ENCODE measurements around the gene HSPB6. TPM values are rescaled to one million over a fixed set of nuclear protein-coding genes. Genes with fewer than 3 reads are reported as not detected.

Gene HSPB6
- total RNA-seq, 1 donor from 2014 or later, result 0.49 TPM

DNA sequence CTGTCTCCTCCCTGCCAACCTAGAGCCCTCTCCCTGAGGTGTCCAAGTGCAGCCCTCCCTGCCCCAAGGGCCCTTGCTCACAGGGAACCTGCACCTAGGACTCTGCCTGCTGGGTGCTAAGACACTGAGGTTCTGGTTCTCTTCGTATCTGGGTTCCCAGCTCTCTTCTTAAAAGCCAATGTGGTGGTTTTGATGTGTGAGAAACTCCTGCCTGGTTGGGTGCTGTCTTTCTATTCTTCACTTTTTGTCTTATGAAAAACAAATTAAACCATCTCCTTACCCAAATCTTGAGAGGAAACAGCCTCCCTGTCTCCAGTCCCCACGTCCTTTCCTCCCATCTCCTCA, 43.4 kb downstream of the HSPB6 start:
- no peak overlapping the region for H3K27ac Mint-ChIP-seq (ENCODE audit: unreplicated experiment)
- H3K36me3 Mint-ChIP-seq (ENCODE audit: unreplicated experiment), result no peaks in the 10 kb centered on the region
- H3K27me3 Mint-ChIP-seq (ENCODE audit: unreplicated experiment), result peaks cover 10% of the 10 kb centered on the region
- DNase-seq, result no peak
- H3K9me3 Mint-ChIP-seq (ENCODE audit: unreplicated experiment), result peaks cover 6% of the 10 kb centered on the region
- no peak overlapping the region for H3K4me3 Mint-ChIP-seq (ENCODE audit: unreplicated experiment)
- TF ChIP-seq, protein P1, sequence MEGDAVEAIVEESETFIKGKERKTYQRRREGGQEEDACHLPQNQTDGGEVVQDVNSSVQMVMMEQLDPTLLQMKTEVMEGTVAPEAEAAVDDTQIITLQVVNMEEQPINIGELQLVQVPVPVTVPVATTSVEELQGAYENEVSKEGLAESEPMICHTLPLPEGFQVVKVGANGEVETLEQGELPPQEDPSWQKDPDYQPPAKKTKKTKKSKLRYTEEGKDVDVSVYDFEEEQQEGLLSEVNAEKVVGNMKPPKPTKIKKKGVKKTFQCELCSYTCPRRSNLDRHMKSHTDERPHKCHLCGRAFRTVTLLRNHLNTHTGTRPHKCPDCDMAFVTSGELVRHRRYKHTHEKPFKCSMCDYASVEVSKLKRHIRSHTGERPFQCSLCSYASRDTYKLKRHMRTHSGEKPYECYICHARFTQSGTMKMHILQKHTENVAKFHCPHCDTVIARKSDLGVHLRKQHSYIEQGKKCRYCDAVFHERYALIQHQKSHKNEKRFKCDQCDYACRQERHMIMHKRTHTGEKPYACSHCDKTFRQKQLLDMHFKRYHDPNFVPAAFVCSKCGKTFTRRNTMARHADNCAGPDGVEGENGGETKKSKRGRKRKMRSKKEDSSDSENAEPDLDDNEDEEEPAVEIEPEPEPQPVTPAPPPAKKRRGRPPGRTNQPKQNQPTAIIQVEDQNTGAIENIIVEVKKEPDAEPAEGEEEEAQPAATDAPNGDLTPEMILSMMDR (IDR thresholded peaks at IDR 0.05; ENCODE audit: partially characterized antibody, unreplicated experiment), result no peak
- peaks cover 11% of the 10 kb centered on the region for H3K4me1 Mint-ChIP-seq (ENCODE audit: low read depth, unreplicated experiment)

DNA sequence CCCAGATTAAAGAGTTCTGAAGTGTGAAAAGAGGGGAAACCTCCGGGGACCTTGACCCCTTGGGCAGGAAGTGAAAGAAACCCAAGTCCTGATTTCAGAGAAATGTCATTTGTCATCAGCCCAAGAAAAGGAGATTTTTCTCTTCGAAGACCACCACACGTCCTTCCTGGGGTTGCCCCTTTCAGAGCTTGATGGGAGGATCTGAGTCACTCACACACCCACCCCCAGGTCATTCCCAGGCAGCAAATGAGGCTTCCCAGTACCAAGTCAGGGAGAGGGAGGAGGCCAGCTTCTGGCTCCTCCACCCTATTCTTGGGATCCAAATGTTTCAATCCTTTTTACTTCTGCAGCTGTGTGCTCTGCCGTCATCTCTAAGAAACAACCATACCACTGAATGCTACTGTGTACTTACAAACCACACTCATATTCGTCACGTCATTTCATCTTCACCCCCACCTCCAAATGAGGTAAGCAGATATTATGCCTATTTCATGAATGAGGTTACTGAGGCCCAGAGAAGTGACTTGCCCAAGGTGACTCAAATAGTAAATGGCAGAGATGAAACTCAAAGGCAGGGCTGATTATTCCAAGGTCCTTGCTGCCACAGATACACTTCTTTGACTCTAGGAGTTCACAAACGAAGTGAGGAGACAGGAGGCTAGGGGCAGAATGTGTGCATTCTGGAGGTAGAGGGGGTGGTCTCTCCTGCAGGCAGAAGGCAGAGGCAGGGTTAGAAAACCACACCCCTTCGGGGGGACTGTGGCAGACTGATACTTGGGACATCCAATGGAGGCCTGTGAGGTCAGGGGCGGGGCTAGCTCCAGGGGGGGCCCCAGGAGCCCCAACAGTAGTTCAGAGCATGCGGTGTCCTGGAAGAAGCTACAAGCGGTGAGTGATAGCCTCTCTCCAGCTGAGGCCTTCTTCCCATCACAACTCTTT, 44.0 kb downstream of the HSPB6 start:
- no peak overlapping the region for H3K27ac Mint-ChIP-seq (ENCODE audit: unreplicated experiment)
- DNase-seq, result no peak
- no peak overlapping the region for H3K4me3 Mint-ChIP-seq (ENCODE audit: unreplicated experiment)
- H3K36me3 Mint-ChIP-seq (ENCODE audit: unreplicated experiment), result no peaks in the 10 kb centered on the region
- H3K4me1 Mint-ChIP-seq (ENCODE audit: low read depth, unreplicated experiment), result peaks cover 11% of the 10 kb centered on the region
- H3K9me3 Mint-ChIP-seq (ENCODE audit: unreplicated experiment), result peaks cover 6% of the 10 kb centered on the region
- TF ChIP-seq, protein P1 (IDR thresholded peaks at IDR 0.05; ENCODE audit: partially characterized antibody, unreplicated experiment), result no peak
- peaks cover 10% of the 10 kb centered on the region for H3K27me3 Mint-ChIP-seq (ENCODE audit: unreplicated experiment)

DNA sequence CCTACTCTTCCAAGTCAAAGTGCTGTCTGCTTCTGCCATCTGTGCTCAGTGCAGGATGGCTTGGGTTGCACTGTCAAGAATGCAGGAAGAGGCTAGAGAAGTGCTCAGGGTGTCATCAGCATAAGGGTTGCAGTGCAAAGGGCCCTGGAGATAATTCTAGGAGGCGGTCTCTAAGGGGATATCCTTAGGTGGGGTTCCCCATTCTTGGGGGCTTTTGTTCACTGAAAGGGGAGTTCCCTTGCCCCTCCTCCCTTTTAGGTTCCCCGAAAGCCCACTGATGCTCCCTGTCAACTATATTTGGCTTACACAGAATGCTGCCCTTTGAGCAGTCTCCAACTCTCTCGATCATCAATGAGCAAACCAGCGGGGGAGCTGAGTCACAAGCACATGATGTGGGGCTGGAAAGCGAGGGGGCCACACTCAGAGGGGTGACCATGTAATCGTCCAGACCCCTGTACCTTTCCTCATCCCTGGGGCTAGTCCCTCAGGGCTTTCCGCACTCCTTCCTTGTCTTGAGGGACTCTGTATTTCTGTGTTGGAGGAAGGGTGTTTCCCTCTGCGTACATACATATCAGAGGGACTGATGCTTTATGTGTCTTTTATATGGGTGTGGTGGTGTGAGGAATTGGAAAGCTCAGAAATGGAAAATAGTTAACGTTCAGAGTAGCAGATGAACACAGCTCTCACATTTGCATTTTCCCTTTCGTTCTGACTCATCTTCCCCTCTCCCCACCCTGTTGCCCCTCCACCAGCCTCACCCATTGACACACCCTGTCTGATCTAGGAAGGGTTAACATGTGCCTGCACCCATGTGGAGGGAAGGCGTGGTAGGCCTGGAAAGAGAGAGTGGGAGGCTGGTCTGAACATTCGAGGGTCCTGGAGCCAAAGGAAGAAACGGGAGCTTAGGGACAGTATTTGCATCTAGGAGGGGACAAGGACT, 45.8 kb downstream of the HSPB6 start:
- Mint-ChIP-seq H3K4me1 (ENCODE audit: low read depth, unreplicated experiment) (peaks cover 9% of the 10 kb centered on the region), H3K9me3 (ENCODE audit: unreplicated experiment) (peaks cover 1% of the 10 kb centered on the region), H3K27ac (ENCODE audit: unreplicated experiment) (no peak overlapping the region), H3K36me3 (ENCODE audit: unreplicated experiment) (no peaks in the 10 kb centered on the region), H3K27me3 (ENCODE audit: unreplicated experiment) (peaks cover 9% of the 10 kb centered on the region), H3K4me3 (ENCODE audit: unreplicated experiment) (no peak overlapping the region)
- TF ChIP-seq, protein P1 (IDR thresholded peaks at IDR 0.05; ENCODE audit: partially characterized antibody, unreplicated experiment), result no peak
- DNase-seq, result no peak

DNA sequence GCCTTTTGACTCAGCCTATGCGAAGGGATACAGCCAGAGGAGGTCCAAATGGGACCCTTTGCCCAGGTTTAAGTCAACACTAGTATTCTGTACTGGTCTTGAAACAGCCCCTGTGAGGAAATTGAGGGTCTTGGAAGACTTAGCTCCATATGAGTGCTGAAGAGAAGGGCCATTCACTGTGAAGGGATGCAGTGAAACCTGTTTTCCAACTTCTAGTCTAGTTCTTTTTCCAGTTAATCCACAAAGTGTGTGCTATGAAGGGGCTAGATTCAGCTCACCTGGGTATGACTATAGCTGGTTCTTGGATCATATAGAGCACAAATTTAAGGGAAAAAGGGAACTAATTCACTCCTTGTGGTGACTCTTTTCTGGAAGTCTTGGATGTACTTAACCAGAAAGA, 48.4 kb downstream of the HSPB6 start:
- Mint-ChIP-seq H3K9me3 (ENCODE audit: unreplicated experiment) (peaks cover 1% of the 10 kb centered on the region), H3K27me3 (ENCODE audit: unreplicated experiment) (peaks cover 7% of the 10 kb centered on the region), H3K36me3 (ENCODE audit: unreplicated experiment) (no peaks in the 10 kb centered on the region), H3K27ac (ENCODE audit: unreplicated experiment) (no peak overlapping the region), H3K4me1 (ENCODE audit: low read depth, unreplicated experiment) (no peaks in the 10 kb centered on the region), H3K4me3 (ENCODE audit: unreplicated experiment) (no peak overlapping the region)
- TF ChIP-seq, protein P1 (IDR thresholded peaks at IDR 0.05; ENCODE audit: partially characterized antibody, unreplicated experiment), result no peak
- no peak for DNase-seq

Other genes starting within 250 kb of the HSPB6 start
- 0.88 TPM for gene DMKN, start 243.4 kb downstream of the HSPB6 start, total RNA-seq (ENCODE audit: unreplicated experiment)
- 0.29 TPM for gene SBSN, start 228.7 kb downstream of the HSPB6 start, total RNA-seq (ENCODE audit: unreplicated experiment)
- gene GAPDHS, start 223.6 kb downstream of the HSPB6 start, total RNA-seq (ENCODE audit: unreplicated experiment), result not detected
- 67.2 TPM for gene TMEM147, start 211.4 kb downstream of the HSPB6 start, total RNA-seq (ENCODE audit: unreplicated experiment)
- 0.32 TPM for gene ATP4A, start 193.4 kb downstream of the HSPB6 start, total RNA-seq (ENCODE audit: unreplicated experiment)
- not detected for gene PMIS2, start 170.9 kb downstream of the HSPB6 start, total RNA-seq (ENCODE audit: unreplicated experiment)
- gene HAUS5, start 144.3 kb downstream of the HSPB6 start, total RNA-seq (ENCODE audit: unreplicated experiment), result 15.9 TPM
- gene RBM42, start 128.0 kb downstream of the HSPB6 start, total RNA-seq (ENCODE audit: unreplicated experiment), result 78.7 TPM
- 1.3 TPM for gene ETV2, start 115.3 kb downstream of the HSPB6 start, total RNA-seq (ENCODE audit: unreplicated experiment)
- 448 TPM for gene COX6B1, start 108.7 kb downstream of the HSPB6 start, total RNA-seq (ENCODE audit: unreplicated experiment)
- gene UPK1A, start 90.5 kb downstream of the HSPB6 start, total RNA-seq (ENCODE audit: unreplicated experiment), result not detected
- gene ZBTB32, start 52.5 kb downstream of the HSPB6 start, total RNA-seq (ENCODE audit: unreplicated experiment), result not detected
- 60.8 TPM for gene KMT2B, start 39.0 kb downstream of the HSPB6 start, total RNA-seq (ENCODE audit: unreplicated experiment)
- 4.7 TPM for gene IGFLR1, start 14.6 kb downstream of the HSPB6 start, total RNA-seq (ENCODE audit: unreplicated experiment)
- gene U2AF1L4, start 11.6 kb downstream of the HSPB6 start, total RNA-seq (ENCODE audit: unreplicated experiment), result 24.3 TPM
- gene PSENEN, start 11.4 kb downstream of the HSPB6 start, total RNA-seq (ENCODE audit: unreplicated experiment), result 109 TPM
- gene LIN37, start 8.5 kb downstream of the HSPB6 start, total RNA-seq (ENCODE audit: unreplicated experiment), result 29.8 TPM
- 41.7 TPM for gene PROSER3, start 1.1 kb upstream of the HSPB6 start, total RNA-seq (ENCODE audit: unreplicated experiment)
- 180 TPM for gene ARHGAP33, start 18.5 kb upstream of the HSPB6 start, total RNA-seq (ENCODE audit: unreplicated experiment)
- 0.64 TPM for gene PRODH2, start 55.8 kb upstream of the HSPB6 start, total RNA-seq (ENCODE audit: unreplicated experiment)
- gene NPHS1, start 95.5 kb upstream of the HSPB6 start, total RNA-seq (ENCODE audit: unreplicated experiment), result 4.7 TPM
- 47.1 TPM for gene KIRREL2, start 99.9 kb upstream of the HSPB6 start, total RNA-seq (ENCODE audit: unreplicated experiment)
- 618 TPM for gene APLP1, start 111.5 kb upstream of the HSPB6 start, total RNA-seq (ENCODE audit: unreplicated experiment)
- 7.6 TPM for gene NFKBID, start 143.5 kb upstream of the HSPB6 start, total RNA-seq (ENCODE audit: unreplicated experiment)
- not detected for gene HCST, start 145.5 kb upstream of the HSPB6 start, total RNA-seq (ENCODE audit: unreplicated experiment)
- gene TYROBP, start 151.3 kb upstream of the HSPB6 start, total RNA-seq (ENCODE audit: unreplicated experiment), result not detected
- 40.6 TPM for gene LRFN3, start 179.3 kb upstream of the HSPB6 start, total RNA-seq (ENCODE audit: unreplicated experiment)
- 17.7 TPM for gene SDHAF1, start 238.2 kb upstream of the HSPB6 start, total RNA-seq (ENCODE audit: unreplicated experiment)

Measured in glutamatergic neuron (in vitro differentiated cells).